ENCODE data around the gene TMCO4.

DNA sequence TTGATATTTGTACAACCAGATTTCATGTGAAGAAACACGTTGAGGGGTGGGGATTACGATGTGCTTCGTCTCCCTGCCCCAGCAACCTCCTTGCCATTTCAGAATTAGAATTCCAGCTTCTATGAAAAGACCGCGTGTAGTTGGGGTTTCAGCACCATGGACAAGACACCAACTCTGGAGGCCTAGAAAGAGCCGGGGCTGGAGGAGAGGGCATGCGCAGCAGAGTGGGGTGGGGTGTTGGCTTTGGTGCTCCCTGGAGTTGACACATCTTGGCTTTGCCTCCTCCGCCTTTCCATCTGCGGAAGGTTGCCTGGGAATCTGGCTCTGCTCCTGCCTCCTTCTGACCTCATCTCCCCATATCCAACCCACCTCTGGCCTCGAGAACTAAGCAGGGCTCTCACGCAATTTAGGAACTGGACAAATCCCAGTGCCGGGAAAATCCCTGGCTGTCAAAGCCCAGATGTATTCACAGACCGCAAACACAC, 123.2 kb downstream of the TMCO4 start:
- no peak for TF ChIP-seq POLR2A (IDR thresholded peaks at IDR 0.05)
- TF ChIP-seq, protein P1, sequence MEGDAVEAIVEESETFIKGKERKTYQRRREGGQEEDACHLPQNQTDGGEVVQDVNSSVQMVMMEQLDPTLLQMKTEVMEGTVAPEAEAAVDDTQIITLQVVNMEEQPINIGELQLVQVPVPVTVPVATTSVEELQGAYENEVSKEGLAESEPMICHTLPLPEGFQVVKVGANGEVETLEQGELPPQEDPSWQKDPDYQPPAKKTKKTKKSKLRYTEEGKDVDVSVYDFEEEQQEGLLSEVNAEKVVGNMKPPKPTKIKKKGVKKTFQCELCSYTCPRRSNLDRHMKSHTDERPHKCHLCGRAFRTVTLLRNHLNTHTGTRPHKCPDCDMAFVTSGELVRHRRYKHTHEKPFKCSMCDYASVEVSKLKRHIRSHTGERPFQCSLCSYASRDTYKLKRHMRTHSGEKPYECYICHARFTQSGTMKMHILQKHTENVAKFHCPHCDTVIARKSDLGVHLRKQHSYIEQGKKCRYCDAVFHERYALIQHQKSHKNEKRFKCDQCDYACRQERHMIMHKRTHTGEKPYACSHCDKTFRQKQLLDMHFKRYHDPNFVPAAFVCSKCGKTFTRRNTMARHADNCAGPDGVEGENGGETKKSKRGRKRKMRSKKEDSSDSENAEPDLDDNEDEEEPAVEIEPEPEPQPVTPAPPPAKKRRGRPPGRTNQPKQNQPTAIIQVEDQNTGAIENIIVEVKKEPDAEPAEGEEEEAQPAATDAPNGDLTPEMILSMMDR (IDR thresholded peaks at IDR 0.05) = no peak

Measured in right lobe of liver (tissue), 4 donors.